NOMO-1 treated with dmso at 0.1 percent for 144 hours (cell line): ENCODE results near the gene PATL2.
"Not testable (repeated sequence)": the region's sequence is repeated elsewhere in the genome, so short reads cannot be mapped to it uniquely, and the experiment has no call there.

Experiments used
- DNase-seq: peaks from one replicate; lab custom pipeline; 2025; ENCODE audit not compliant: unreplicated experiment; lab: John Stamatoyannopoulos, UW

PATL2 gene

GRCh38 chr15:44719293-44719999 is 8.3 kb upstream of the PATL2 start:
- no peak for DNase-seq

- DNase-seq: no peak
Observed at GRCh38 chr15:44718927-44719292, 7.8 kb upstream of the PATL2 start.

GRCh38 chr15:44718180-44718926 is 7.2 kb upstream of the PATL2 start:
- no peak for DNase-seq

GRCh38 chr15:44716983-44717602 is 6.0 kb upstream of the PATL2 start:
- no peak for DNase-seq

GRCh38 chr15:44715797-44716334 is 4.7 kb upstream of the PATL2 start:
- no peak for DNase-seq

GRCh38 chr15:44715142-44715796 is 4.1 kb upstream of the PATL2 start:
- no peak for DNase-seq

- no peak for DNase-seq
Observed at GRCh38 chr15:44713006-44713966, 2.2 kb upstream of the PATL2 start.

- peak; percentile 63 for DNase-seq
Observed at GRCh38 chr15:44712346-44713005, 1.4 kb upstream of the PATL2 start.

- peak; percentile 52 for DNase-seq
Observed at GRCh38 chr15:44711743-44712345, 721 bp upstream of the PATL2 start.

- DNase-seq: peak; percentile 63
Observed at GRCh38 chr15:44710236-44711095, 657 bp downstream of the PATL2 start.

GRCh38 chr15:44706946-44707636 is 4.0 kb downstream of the PATL2 start:
- no peak for DNase-seq

GRCh38 chr15:44706401-44706800 is 4.7 kb downstream of the PATL2 start:
- DNase-seq: no peak

- DNase-seq: no peak
Observed at GRCh38 chr15:44705986-44706385, 5.1 kb downstream of the PATL2 start.

- DNase-seq: not testable (repeated sequence)
Observed at GRCh38 chr15:44700676-44701075, 10.4 kb downstream of the PATL2 start.

GRCh38 chr15:44698641-44699040 is 12.5 kb downstream of the PATL2 start:
- no peak for DNase-seq

- DNase-seq: no peak
Observed at GRCh38 chr15:44697014-44697413, 14.1 kb downstream of the PATL2 start.

GRCh38 chr15:44695294-44695693 is 15.8 kb downstream of the PATL2 start:
- DNase-seq: no peak

GRCh38 chr15:44694416-44694815 is 16.7 kb downstream of the PATL2 start:
- no peak for DNase-seq
